HEK293T (cell line): ENCODE measurements around the gene CELF2.

Experiments
- BHLHE40 ChIP-seq: fragments of 450-650 bp; IDR thresholded peaks from 2 replicates; pipeline ENCODE4 v1.6.1; 2016; ENCODE audit warnings: mild to moderate bottlenecking, moderate library complexity, borderline replicate concordance
- CTBP1 ChIP-seq: fragments of 450-650 bp; IDR thresholded peaks from 2 replicates; pipeline ENCODE4 v1.6.1; 2016; ENCODE audit warnings: borderline replicate concordance
- ELF4 ChIP-seq: fragments of 450-650 bp; IDR thresholded peaks from 2 replicates; pipeline ENCODE4 v1.6.1; 2017; ENCODE audit warnings: antibody characterized with exemption
- FOXM1 ChIP-seq: fragments of 450-650 bp; IDR thresholded peaks from 2 replicates; pipeline ENCODE4 v1.6.1; 2017; ENCODE audit warnings: mild to moderate bottlenecking, borderline replicate concordance
- HDGF ChIP-seq: fragments of 450-650 bp; IDR thresholded peaks from 2 replicates; pipeline ENCODE4 v1.6.1; 2017; ENCODE audit warnings: antibody characterized with exemption, borderline replicate concordance
- LEF1 ChIP-seq: fragments of 450-650 bp; IDR thresholded peaks from 2 replicates; pipeline ENCODE4 v1.6.1; 2017; ENCODE audit warnings: mild to moderate bottlenecking, borderline replicate concordance
- NFRKB ChIP-seq: fragments of 450-650 bp; IDR thresholded peaks from 2 replicates; pipeline ENCODE4 v1.6.1; 2016; ENCODE audit warnings: mild to moderate bottlenecking, moderate library complexity
- SP1 ChIP-seq: fragments of 450-650 bp; IDR thresholded peaks from 2 replicates; pipeline ENCODE4 v1.6.1; 2017
- SUZ12 ChIP-seq: fragments of 450-650 bp; IDR thresholded peaks from 2 replicates; pipeline ENCODE4 v1.6.1; 2016; ENCODE audit warnings: mild to moderate bottlenecking
- ZNF384 ChIP-seq: fragments of 450-650 bp; IDR thresholded peaks from 2 replicates; pipeline ENCODE4 v1.6.1; 2016

DNA sequence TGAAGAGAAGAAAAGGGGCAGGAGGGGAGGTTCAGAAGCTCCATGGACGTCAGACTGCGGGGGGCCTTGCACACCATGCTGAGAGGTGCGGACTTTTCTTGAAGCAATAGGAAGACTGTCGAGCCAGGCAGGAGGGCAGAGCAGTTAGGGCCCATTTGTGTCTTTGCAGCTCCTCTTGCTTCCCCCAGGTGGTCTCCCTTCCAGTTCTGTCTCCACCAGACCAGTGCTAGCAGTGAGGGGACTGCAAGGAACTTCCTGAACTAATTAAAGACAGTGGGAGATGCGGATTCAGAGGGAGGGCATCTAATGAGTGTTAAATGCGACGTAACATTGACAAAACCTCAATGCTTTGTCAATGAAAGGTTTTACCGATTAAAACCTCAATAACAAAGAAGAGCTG is 368.4 kb downstream of the CELF2 start:
- TF ChIP-seq ELF4 (no peak), SP1 (no peak), FOXM1 (no peak), HDGF (no peak), CTBP1 (no peak), BHLHE40 (no peak), SUZ12 (no peak), LEF1 (no peak), NFRKB (no peak), ZNF384 (no peak)
